SK-N-SH (cell line): ENCODE measurements around the gene SHBG. TPM values are rescaled to one million over a fixed set of nuclear protein-coding genes. Genes with fewer than 3 reads are reported as not detected.

Source experiments
- CTCF ChIA-PET: fragments of 300-600, 350-600 bp; formaldehyde crosslinking; extraction: SDS; loops from one replicate; lab custom pipeline; 2021; lab: Yijun Ruan, JAX
- POLR2A ChIA-PET: fragments of 350-600 bp; sonication (Branson Sonifier 250); formaldehyde crosslinking; extraction: SDS; loops from one replicate; lab custom pipeline; 2020; ENCODE audit warnings: antibody characterized with exemption, inconsistent platforms; lab: Yijun Ruan, JAX
- DNase-seq: peaks from one replicate; pipeline ENCODE4 v3.0.0; 2012
- H2AFZ ChIP-seq: fragments of 200-600 bp; sonication (generic); 2 replicates; pipeline ENCODE4 v1.8.1; 2016; ENCODE audit warnings: antibody characterized with exemption, mild to moderate bottlenecking, low read depth
- H3F3A ChIP-seq: fragments of 200-600 bp; sonication (generic); replicated peaks from 2 replicates; pipeline ENCODE3; 2016; ENCODE audit warnings: antibody characterized with exemption, mild to moderate bottlenecking; ENCODE audit not compliant: insufficient read depth
- H3K27ac ChIP-seq, 2 experiments: fragments of 200-500 bp in 1 of 2; fragments of 200-600 bp in 1 of 2; sonication (Bioruptor generic) in 1 of 2; sonication (generic), shearing (Covaris generic) in 1 of 2; 2 replicates each; pipeline versions ENCODE4 v1.5.1 to v1.6.1; 2014 to 2016; ENCODE audit warnings: low read depth in 2 of 2, inconsistent platforms in 1 of 2, low read length in 1 of 2, mild to moderate bottlenecking in 1 of 2, mixed read lengths in 1 of 2
- H3K27me3 ChIP-seq: fragments of 200-600 bp; sonication (generic), shearing (Covaris generic); 2 replicates; pipeline ENCODE4 v1.6.1; 2016; ENCODE audit warnings: mixed run types; ENCODE audit not compliant: insufficient read depth
- H3K36me3 ChIP-seq, 2 experiments: fragments of 200-500 bp in 1 of 2; fragments of 200-600 bp in 1 of 2; sonication (Bioruptor generic) in 1 of 2; sonication (generic) in 1 of 2; replicated peaks in 1 of 2; 2 replicates each; pipeline versions ENCODE3 to v1.5.1; 2014 to 2016; ENCODE audit warnings: low read length in 1 of 2, mild to moderate bottlenecking in 1 of 2; ENCODE audit not compliant: insufficient read depth in 2 of 2, control insufficient read depth in 1 of 2
- H3K4me1 ChIP-seq, 2 experiments: fragments of 200-500 bp in 1 of 2; fragments of 200-600 bp in 1 of 2; sonication (Bioruptor generic) in 1 of 2; sonication (generic), shearing (Covaris generic) in 1 of 2; 2 replicates each; pipeline versions ENCODE4 v1.5.1 to v1.6.1; 2014 to 2016; ENCODE audit warnings: low read depth in 1 of 2, low read length in 1 of 2, mixed run types in 1 of 2; ENCODE audit not compliant: insufficient read depth in 2 of 2, control insufficient read depth in 1 of 2
- H3K4me2 ChIP-seq: fragments of 200-600 bp; sonication (generic), shearing (Covaris generic); 2 replicates; pipeline ENCODE4 v1.6.1; 2017; ENCODE audit warnings: mixed run types
- H3K4me3 ChIP-seq, 2 experiments: fragments of 200-500 bp in 1 of 2; fragments of 200-600 bp in 1 of 2; sonication (Bioruptor generic) in 1 of 2; sonication (generic), shearing (Covaris generic) in 1 of 2; 2 replicates each; pipeline versions ENCODE4 v1.5.1 to v1.8.1; 2014 to 2016; ENCODE audit warnings: low read depth in 2 of 2, inconsistent platforms in 1 of 2, low read length in 1 of 2, mild to moderate bottlenecking in 1 of 2, mixed read lengths in 1 of 2, moderate library complexity in 1 of 2
- H3K79me2 ChIP-seq: fragments of 200-600 bp; sonication (generic); 2 replicates; pipeline ENCODE4 v1.8.1; 2017; ENCODE audit warnings: mild to moderate bottlenecking; ENCODE audit not compliant: insufficient read depth
- H3K9ac ChIP-seq: fragments of 200-600 bp; sonication (generic); 2 replicates; pipeline ENCODE4 v1.6.1; 2017; ENCODE audit warnings: mixed run types
- H3K9me2 ChIP-seq: fragments of 200-600 bp; sonication (generic); 2 replicates; pipeline ENCODE4 v1.6.1; 2017; ENCODE audit warnings: mixed run types
- H3K9me3 ChIP-seq: fragments of 200-600 bp; sonication (generic); 2 replicates; pipeline ENCODE4 v1.6.1; 2017; ENCODE audit warnings: mixed run types, mild to moderate bottlenecking, moderate library complexity
- H4K20me1 ChIP-seq: fragments of 200-600 bp; sonication (generic); 2 replicates; pipeline ENCODE4 v1.6.1; 2017; ENCODE audit warnings: mild to moderate bottlenecking, mixed run types; ENCODE audit not compliant: insufficient read depth
- CTCF ChIP-seq: fragments of 200-600 bp; sonication (generic); IDR thresholded peaks from 2 replicates; pipeline ENCODE4 v1.6.1; 2017; ENCODE audit warnings: antibody characterized with exemption, mild to moderate bottlenecking, moderate library complexity
- EP300 ChIP-seq, 2 experiments: IDR thresholded peaks; 2 replicates each; pipeline versions ENCODE4 v1.4.0 to v1.6.1; 2012; ENCODE audit warnings: borderline replicate concordance in 1 of 2, low read depth in 1 of 2, low read length in 1 of 2
- EZH2phosphoT487 ChIP-seq: fragments of 200-600 bp; sonication (generic); IDR thresholded peaks from 2 replicates; pipeline ENCODE4 v1.6.1; 2017; ENCODE audit warnings: low read depth, mixed run types, mild to moderate bottlenecking, antibody characterized with exemption, moderate library complexity, borderline replicate concordance
- FOSL2 ChIP-seq: IDR thresholded peaks from 2 replicates; pipeline ENCODE4 v1.4.0; 2012; ENCODE audit warnings: low read depth, mild to moderate bottlenecking, moderate library complexity, borderline replicate concordance
- FOXJ3 ChIP-seq: sonication (generic); formaldehyde crosslinking; IDR thresholded peaks from 2 replicates; pipeline ENCODE4 v1.5.1; 2020; ENCODE audit warnings: mild to moderate bottlenecking, missing genetic modification reagents
- GATA2 ChIP-seq: sonication (generic); formaldehyde crosslinking; IDR thresholded peaks from 2 replicates; pipeline ENCODE4 v1.5.0; 2020; ENCODE audit warnings: mild to moderate bottlenecking, missing genetic modification reagents
- MEF2A ChIP-seq: IDR thresholded peaks from 2 replicates; pipeline ENCODE4 v1.4.0; 2012; ENCODE audit warnings: low read depth, borderline replicate concordance
- MXI1 ChIP-seq: IDR thresholded peaks from 2 replicates; pipeline ENCODE4 v1.6.1; 2012; ENCODE audit warnings: mild to moderate bottlenecking, low read depth, low read length, improper control_type of control experiment
- NFIC ChIP-seq: IDR thresholded peaks from 2 replicates; pipeline ENCODE4 v1.4.0; 2012; ENCODE audit warnings: borderline replicate concordance
- RAD21 ChIP-seq: IDR thresholded peaks from 2 replicates; pipeline ENCODE4 v1.6.1; 2012; ENCODE audit warnings: mild to moderate bottlenecking, low read length
- RXRA ChIP-seq: IDR thresholded peaks from 2 replicates; pipeline ENCODE4 v1.4.0; 2012; ENCODE audit warnings: low read depth, mild to moderate bottlenecking, borderline replicate concordance
- SMC3 ChIP-seq: IDR thresholded peaks from 2 replicates; pipeline ENCODE4 v1.6.1; 2012; ENCODE audit warnings: low read depth, low read length, improper control_type of control experiment
- TCF12 ChIP-seq: IDR thresholded peaks from 2 replicates; pipeline ENCODE4 v1.4.0; 2012
- TEAD4 ChIP-seq: IDR thresholded peaks from 2 replicates; pipeline ENCODE4 v1.4.0; 2012; ENCODE audit warnings: mild to moderate bottlenecking, borderline replicate concordance; ENCODE audit not compliant: insufficient read depth
- YY1 ChIP-seq: IDR thresholded peaks from 2 replicates; pipeline ENCODE4 v1.4.0; 2012; ENCODE audit warnings: low read depth, mild to moderate bottlenecking
- WGBS: methylation state at CpG from one replicate; pipeline ENCODE4 v1.1.6; 2017; ENCODE audit warnings: low lambda C conversion rate; 5-methylcytosine and 5-hydroxymethylcytosine counted together
- polyA plus RNA-seq, 3 experiments: library from polyadenylated mRNA; depleted of rRNA; stranded (reverse); fragments of >200 nt; gene quantifications; 2 replicates each; pipeline ENCODE4 v1.2.3, GENCODE V29; 2012
- TF ChIP-seq, protein P1 (sequence below): IDR thresholded peaks from 2 replicates; pipeline ENCODE4 v1.4.0; 2012; ENCODE audit warnings: low read depth, borderline replicate concordance
- TF ChIP-seq, protein P2 (sequence below): IDR thresholded peaks from 2 replicates; pipeline ENCODE4; 2012
- TF ChIP-seq, protein P3 (sequence below): IDR thresholded peaks from 2 replicates; pipeline ENCODE4 v1.4.0; 2012; ENCODE audit warnings: low read depth, borderline replicate concordance

Gene SHBG
- polyA plus RNA-seq, 1 of the 3 experiments (the other 2 are of a cell fraction), result 1.1 TPM

DNA sequence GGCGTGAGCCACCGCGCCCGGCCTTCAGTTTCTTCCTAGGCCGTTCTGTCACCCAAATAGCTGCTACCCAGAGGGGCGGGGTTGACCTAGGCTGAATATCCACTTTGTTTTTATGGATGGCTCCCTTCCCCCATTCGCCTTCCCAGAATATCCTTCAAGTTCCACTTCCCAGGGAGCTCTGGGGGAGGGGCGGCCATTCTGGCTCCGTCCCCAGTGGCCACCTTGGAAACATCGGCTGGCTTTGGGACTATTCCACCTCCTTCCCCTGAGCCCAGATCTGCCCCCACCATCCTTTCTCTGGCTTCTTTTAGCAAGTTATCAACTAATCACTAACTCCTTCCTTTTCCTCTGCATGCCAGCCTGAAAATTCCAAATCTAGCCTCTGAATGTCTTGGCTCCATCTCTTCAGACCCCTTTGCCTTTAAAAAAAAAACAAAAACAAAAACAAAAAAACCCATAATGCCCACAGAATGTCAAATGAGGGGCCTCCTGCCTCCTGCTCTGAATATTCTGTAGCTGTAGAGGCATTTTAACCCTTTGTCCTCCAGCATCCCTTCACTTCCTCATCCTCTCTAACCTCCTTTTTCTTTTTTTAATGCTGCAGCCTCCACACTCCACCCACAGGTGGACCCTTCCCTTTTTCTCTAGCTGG lies 27.1 kb downstream of the SHBG start (continued):
- TF ChIP-seq FOSL2, result no peak
- TF ChIP-seq GATA2, result no peak
- no peak for TF ChIP-seq MEF2A
- no peak for TF ChIP-seq RAD21
- TF ChIP-seq EZH2phosphoT487, result no peak
- TF ChIP-seq, protein P1, sequence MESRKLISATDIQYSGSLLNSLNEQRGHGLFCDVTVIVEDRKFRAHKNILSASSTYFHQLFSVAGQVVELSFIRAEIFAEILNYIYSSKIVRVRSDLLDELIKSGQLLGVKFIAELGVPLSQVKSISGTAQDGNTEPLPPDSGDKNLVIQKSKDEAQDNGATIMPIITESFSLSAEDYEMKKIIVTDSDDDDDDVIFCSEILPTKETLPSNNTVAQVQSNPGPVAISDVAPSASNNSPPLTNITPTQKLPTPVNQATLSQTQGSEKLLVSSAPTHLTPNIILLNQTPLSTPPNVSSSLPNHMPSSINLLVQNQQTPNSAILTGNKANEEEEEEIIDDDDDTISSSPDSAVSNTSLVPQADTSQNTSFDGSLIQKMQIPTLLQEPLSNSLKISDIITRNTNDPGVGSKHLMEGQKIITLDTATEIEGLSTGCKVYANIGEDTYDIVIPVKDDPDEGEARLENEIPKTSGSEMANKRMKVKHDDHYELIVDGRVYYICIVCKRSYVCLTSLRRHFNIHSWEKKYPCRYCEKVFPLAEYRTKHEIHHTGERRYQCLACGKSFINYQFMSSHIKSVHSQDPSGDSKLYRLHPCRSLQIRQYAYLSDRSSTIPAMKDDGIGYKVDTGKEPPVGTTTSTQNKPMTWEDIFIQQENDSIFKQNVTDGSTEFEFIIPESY, result no peak
- TF ChIP-seq TEAD4, result no peak
- TF ChIP-seq, protein P2, sequence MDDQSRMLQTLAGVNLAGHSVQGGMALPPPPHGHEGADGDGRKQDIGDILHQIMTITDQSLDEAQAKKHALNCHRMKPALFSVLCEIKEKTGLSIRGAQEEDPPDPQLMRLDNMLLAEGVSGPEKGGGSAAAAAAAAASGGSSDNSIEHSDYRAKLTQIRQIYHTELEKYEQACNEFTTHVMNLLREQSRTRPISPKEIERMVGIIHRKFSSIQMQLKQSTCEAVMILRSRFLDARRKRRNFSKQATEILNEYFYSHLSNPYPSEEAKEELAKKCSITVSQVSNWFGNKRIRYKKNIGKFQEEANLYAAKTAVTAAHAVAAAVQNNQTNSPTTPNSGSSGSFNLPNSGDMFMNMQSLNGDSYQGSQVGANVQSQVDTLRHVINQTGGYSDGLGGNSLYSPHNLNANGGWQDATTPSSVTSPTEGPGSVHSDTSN, result no peak
- no peak for TF ChIP-seq MXI1

DNA sequence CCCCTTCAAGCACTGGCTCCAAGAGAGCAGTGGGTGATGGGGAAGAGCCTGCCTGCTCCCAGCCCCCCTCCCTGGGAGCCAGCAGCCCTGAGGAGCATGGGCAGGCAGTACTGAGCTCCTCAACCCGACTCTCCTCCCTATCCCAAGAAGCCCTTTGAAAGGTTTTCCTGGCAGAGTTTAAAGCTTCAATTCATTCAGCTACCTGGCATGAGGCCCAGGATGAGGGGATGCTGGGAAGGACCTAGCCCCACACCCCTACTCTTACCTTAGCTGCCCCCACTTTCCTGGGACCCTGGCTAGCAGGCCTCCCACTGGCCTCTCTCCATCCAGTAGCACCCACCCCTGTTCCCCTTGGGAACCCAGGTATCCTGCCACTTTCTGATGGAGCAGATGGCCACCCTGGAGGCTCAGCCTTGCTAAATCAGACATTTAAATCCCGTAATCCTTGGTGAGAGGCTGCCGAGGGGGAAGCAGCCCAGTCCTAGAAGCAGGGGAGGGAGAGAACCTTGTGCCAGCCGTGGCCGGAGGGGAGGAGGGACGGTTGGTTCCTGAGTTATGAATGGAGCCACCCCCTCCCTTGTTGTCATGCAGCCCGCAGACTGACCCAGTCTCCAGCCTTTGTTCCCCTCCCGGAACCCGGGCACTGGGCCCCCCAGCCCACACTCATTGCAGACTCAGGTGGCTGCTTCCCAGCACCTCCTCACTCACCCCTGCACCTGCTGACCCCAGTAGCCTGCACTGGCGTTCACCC lies 37.9 kb downstream of the SHBG start:
- no peak overlapping the region for H3K27ac ChIP-seq
- CTCF ChIA-PET, result interaction anchor here (0.7 to 1.1 kb wide), 2 partner anchors 9 to 262 kb away, joined by 3 read pairs; no protein-coding TSS in a partner anchor
- H3K79me2 ChIP-seq, result no peaks in the 10 kb centered on the region
- peaks cover 5% of the 10 kb centered on the region for H3F3A ChIP-seq
- H2AFZ ChIP-seq, result no peak overlapping the region
- peaks cover 23 to 25% of the 10 kb centered on the region in 2 experiments for H3K36me3 ChIP-seq
- H3K27me3 ChIP-seq, result no peaks in the 10 kb centered on the region
- H3K9me2 ChIP-seq, result no peaks in the 10 kb centered on the region
- no peaks in the 10 kb centered on the region for H4K20me1 ChIP-seq
- WGBS, result 95% methylated on average over 8 of the region's 10 CpGs
- POLR2A ChIA-PET, result interaction anchor here (0.6 to 1.0 kb wide), 4 partner anchors 11 to 305 kb away, joined by 3 to 4 read pairs (median 3); no protein-coding TSS in a partner anchor
- no peak overlapping the region for H3K4me3 ChIP-seq
- H3K9me3 ChIP-seq, result no peaks in the 10 kb centered on the region
- no peak for TF ChIP-seq NFIC
- no peak for TF ChIP-seq SMC3
- TF ChIP-seq CTCF, result no peak
- TF ChIP-seq, protein P3, sequence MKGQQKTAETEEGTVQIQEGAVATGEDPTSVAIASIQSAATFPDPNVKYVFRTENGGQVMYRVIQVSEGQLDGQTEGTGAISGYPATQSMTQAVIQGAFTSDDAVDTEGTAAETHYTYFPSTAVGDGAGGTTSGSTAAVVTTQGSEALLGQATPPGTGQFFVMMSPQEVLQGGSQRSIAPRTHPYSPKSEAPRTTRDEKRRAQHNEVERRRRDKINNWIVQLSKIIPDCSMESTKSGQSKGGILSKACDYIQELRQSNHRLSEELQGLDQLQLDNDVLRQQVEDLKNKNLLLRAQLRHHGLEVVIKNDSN, result no peak
- TF ChIP-seq FOSL2, result no peak
- no peak for TF ChIP-seq TCF12
- TF ChIP-seq, protein P1, result no peak
- TF ChIP-seq FOXJ3 (CRISPR knock-in tag), result no peak
- TF ChIP-seq, protein P2, result no peak
- TF ChIP-seq RAD21, result no peak
- no peak for TF ChIP-seq YY1
- TF ChIP-seq RXRA, result no peak
- TF ChIP-seq EP300 (IDR thresholded peaks at IDR 0.05; ENCODE audit: borderline replicate concordance in 1 of 2, low read depth in 1 of 2, low read length in 1 of 2), result no peak
- H3K4me2 ChIP-seq, result no peak overlapping the region
- no peaks in the 10 kb centered on the region for H3K4me1 ChIP-seq
- no peak for DNase-seq
- no peak overlapping the region for H3K9ac ChIP-seq
